HL-60 (cell line): Measurements from ENCODE around the gene DENND4A.

Source experiments
- DNase-seq, 2 experiments: peaks; one replicate each; pipeline ENCODE4 v3.0.0-alpha.2; 2010 to 2020; ENCODE audit warnings: low read depth in 1 of 2, low spot score in 1 of 2
- H3K27ac ChIP-seq: fragments of 250-450 bp; sonication (Bioruptor Pico); replicated peaks from 2 replicates; pipeline ENCODE4 v1.5.1; 2020; ENCODE audit warnings: mild to moderate bottlenecking, moderate library complexity
- H3K27me3 ChIP-seq: fragments of 250-450 bp; sonication (Bioruptor Pico); 2 replicates; pipeline ENCODE4 v1.5.1; 2021; ENCODE audit warnings: mild to moderate bottlenecking, moderate library complexity; ENCODE audit not compliant: insufficient read depth, poor library complexity, severe bottlenecking
- H3K4me3 ChIP-seq: replicated peaks from 2 replicates; pipeline ENCODE4 v1.5.1; 2011; ENCODE audit warnings: mild to moderate bottlenecking, control low read depth, low read length; ENCODE audit not compliant: insufficient read depth
- CTCF ChIP-seq: IDR thresholded peaks from one replicate; pipeline ENCODE4 v1.5.1; 2011; ENCODE audit warnings: low read length, control low read depth, inconsistent platforms; ENCODE audit not compliant: insufficient read depth
- GABPA ChIP-seq: IDR thresholded peaks from 2 replicates; pipeline ENCODE4 v1.6.1; 2012; ENCODE audit warnings: low read depth
- POLR2AphosphoS5 ChIP-seq: IDR thresholded peaks from 2 replicates; pipeline ENCODE4 v1.6.1; 2012; ENCODE audit warnings: low read depth
- REST ChIP-seq: IDR thresholded peaks from 2 replicates; pipeline ENCODE4 v1.6.1; 2012; ENCODE audit warnings: low read depth; ENCODE audit not compliant: insufficient replicate concordance
- SPI1 ChIP-seq: IDR thresholded peaks from 2 replicates; pipeline ENCODE4 v1.6.1; 2012; ENCODE audit warnings: low read depth, mild to moderate bottlenecking, borderline replicate concordance

DENND4A gene

GRCh38 chr15:65795663-65796216, 3.6 kb upstream of the DENND4A start:
- TF ChIP-seq SPI1 (no peak), GABPA (no peak), POLR2AphosphoS5 (no peak), CTCF (no peak), REST (no peak)
- H3K27ac ChIP-seq, result no peak overlapping the region
- H3K4me3 ChIP-seq, result no peak overlapping the region
- H3K27me3 ChIP-seq, result no peaks in the 10 kb centered on the region
- no peak for DNase-seq

GRCh38 chr15:65793818-65794104, 1.7 kb upstream of the DENND4A start:
- H3K4me3 ChIP-seq, result no peak overlapping the region
- no peak for DNase-seq
- TF ChIP-seq POLR2AphosphoS5 (no peak), GABPA (no peak), CTCF (no peak), SPI1 (no peak), REST (no peak)
- H3K27me3 ChIP-seq, result no peaks in the 10 kb centered on the region
- no peak overlapping the region for H3K27ac ChIP-seq

GRCh38 chr15:65792988-65793817, 1.1 kb upstream of the DENND4A start:
- H3K27me3 ChIP-seq, result no peaks in the 10 kb centered on the region
- peak overlapping the region; percentile 91 for H3K4me3 ChIP-seq
- TF ChIP-seq SPI1 (no peak), GABPA (no peak), REST (no peak), CTCF (no peak), POLR2AphosphoS5 (no peak)
- peak overlapping the region; percentile 90 for H3K27ac ChIP-seq
- no peak for DNase-seq
